GM23338 (cell line): ENCODE measurements around the gene PUDP. TPM values are rescaled to one million over a fixed set of nuclear protein-coding genes. Genes with fewer than 3 reads are reported as not detected.

ENCODE experiments used
- ATAC-seq: fragments of 200-7000 bp; cut with Tn5 transposase; 3 replicates; pipeline ENCODE4 v1.9.1; 2020
- DNase-seq: peaks from one replicate; pipeline ENCODE4 v3.0.0-alpha.2; 2015; ENCODE audit warnings: low spot score
- H2AFZ ChIP-seq: fragments of 200-600 bp; sonication (generic); 2 replicates; pipeline ENCODE4 v1.8.0; 2016; ENCODE audit warnings: antibody characterized with exemption, mild to moderate bottlenecking, moderate library complexity
- H3F3A ChIP-seq: fragments of 200-600 bp; sonication (generic); replicated peaks from 2 replicates; pipeline ENCODE4 v1.8.0; 2017; ENCODE audit warnings: antibody characterized with exemption, mixed run types, low read depth
- H3K27ac ChIP-seq: fragments of 200-600 bp; sonication (generic); 2 replicates; pipeline ENCODE4 v1.6.1; 2016; ENCODE audit warnings: low read depth
- H3K27me3 ChIP-seq: fragments of 200-600 bp; sonication (generic); 2 replicates; pipeline ENCODE4 v1.8.0; 2016; ENCODE audit warnings: mild to moderate bottlenecking, mixed run types, moderate library complexity; ENCODE audit not compliant: insufficient read depth
- H3K36me3 ChIP-seq: fragments of 200-600 bp; sonication (generic); 2 replicates; pipeline ENCODE4 v1.8.0; 2016; ENCODE audit warnings: mild to moderate bottlenecking; ENCODE audit not compliant: insufficient read depth
- H3K4me1 ChIP-seq: fragments of 200-600 bp; sonication (generic); 2 replicates; pipeline ENCODE4 v1.8.0; 2016; ENCODE audit warnings: mild to moderate bottlenecking, moderate library complexity; ENCODE audit not compliant: insufficient read depth
- H3K4me2 ChIP-seq: fragments of 200-600 bp; sonication (generic); 2 replicates; pipeline ENCODE4 v1.7.1; 2017; ENCODE audit warnings: mixed run types
- H3K4me3 ChIP-seq: fragments of 200-600 bp; sonication (generic); 2 replicates; pipeline ENCODE4 v1.6.1; 2016; ENCODE audit warnings: mixed run types
- H3K79me2 ChIP-seq: fragments of 200-600 bp; sonication (generic); replicated peaks from 2 replicates; pipeline ENCODE4 v1.8.0; 2017; ENCODE audit warnings: mild to moderate bottlenecking; ENCODE audit not compliant: insufficient read depth
- H3K9me2 ChIP-seq: fragments of 200-600 bp; sonication (generic); 2 replicates; pipeline ENCODE4 v1.8.0; 2017; ENCODE audit not compliant: insufficient read depth
- H4K20me1 ChIP-seq: fragments of 200-600 bp; sonication (generic); replicated peaks from 2 replicates; pipeline ENCODE4 v1.8.0; 2017; ENCODE audit warnings: mild to moderate bottlenecking; ENCODE audit not compliant: insufficient read depth
- H3K27ac Mint-ChIP-seq: 2 replicates; pipeline ENCODE4 v1.8.0; 2020; ENCODE audit warnings: inconsistent platforms, mild to moderate bottlenecking, moderate library complexity, mixed read lengths
- H3K27me3 Mint-ChIP-seq: 3 replicates; pipeline ENCODE4 v1.8.0; 2022; ENCODE audit warnings: low read depth, mild to moderate bottlenecking, moderate library complexity, mixed read lengths, inconsistent platforms; ENCODE audit not compliant: insufficient read depth, poor library complexity
- H3K36me3 Mint-ChIP-seq: 3 replicates; pipeline ENCODE4 v1.8.0; 2021; ENCODE audit warnings: low read depth, mild to moderate bottlenecking, inconsistent platforms, moderate library complexity, mixed read lengths
- H3K4me1 Mint-ChIP-seq: 3 replicates; pipeline ENCODE4 v1.8.0; 2020; ENCODE audit warnings: mild to moderate bottlenecking, inconsistent platforms, mixed read lengths
- H3K4me3 Mint-ChIP-seq: 3 replicates; pipeline ENCODE4 v1.8.0; 2021; ENCODE audit warnings: moderate library complexity, mild to moderate bottlenecking, inconsistent platforms, mixed read lengths
- H3K9me3 Mint-ChIP-seq: 3 replicates; pipeline ENCODE4 v1.8.0; 2020; ENCODE audit warnings: moderate library complexity, mild to moderate bottlenecking, inconsistent platforms, mixed read lengths
- CREB1 ChIP-seq: fragments of 250-450 bp; sonication (Bioruptor Pico); IDR thresholded peaks from 2 replicates; pipeline ENCODE4 v1.5.0; 2020; ENCODE audit warnings: low read depth, mild to moderate bottlenecking, moderate library complexity
- EZH2 ChIP-seq: fragments of 200-600 bp; sonication (generic); IDR thresholded peaks from one replicate; pipeline ENCODE4 v1.8.0; 2017; ENCODE audit warnings: antibody characterized with exemption, mild to moderate bottlenecking, low read depth; ENCODE audit not compliant: unreplicated experiment
- EZH2phosphoT487 ChIP-seq: fragments of 200-600 bp; sonication (generic); IDR thresholded peaks from one replicate; pipeline ENCODE4 v1.8.1; 2018; ENCODE audit warnings: antibody characterized with exemption; ENCODE audit not compliant: unreplicated experiment
- JUNB ChIP-seq: IDR thresholded peaks from one replicate; pipeline ENCODE4 v1.6.1; 2016; ENCODE audit warnings: antibody characterized with exemption; ENCODE audit not compliant: unreplicated experiment
- NANOG ChIP-seq: IDR thresholded peaks from 2 replicates; pipeline ENCODE4 v1.6.1; 2016; ENCODE audit warnings: antibody characterized with exemption, borderline replicate concordance
- STAT1 ChIP-seq: IDR thresholded peaks from one replicate; pipeline ENCODE4 v1.6.1; 2016; ENCODE audit warnings: antibody characterized with exemption; ENCODE audit not compliant: unreplicated experiment
- ZNF114 ChIP-seq: fragments of 250-450 bp; sonication (Bioruptor Pico); IDR thresholded peaks from 2 replicates; pipeline ENCODE4 v1.5.0; 2020; ENCODE audit warnings: mild to moderate bottlenecking, moderate library complexity
- ZNF331 ChIP-seq: fragments of 250-450 bp; sonication (Bioruptor Pico); IDR thresholded peaks from 2 replicates; pipeline ENCODE4 v1.5.0; 2020; ENCODE audit warnings: low read depth, mild to moderate bottlenecking, moderate library complexity
- polyA plus RNA-seq: library from polyadenylated mRNA; unstranded; fragments of >200 nt; fragmentation: Nextera tagmentation; extraction: Ambion mirVana; gene quantifications from 2 replicates; pipeline ENCODE4 v1.2.1, GENCODE V29; 2016
- total RNA-seq: library from RNA; depleted of rRNA; stranded (reverse); fragments of >200 nt; shearing (Covaris generic); gene quantifications from 2 replicates; pipeline ENCODE4 v1.2.3, GENCODE V29; 2014
- TF ChIP-seq, protein P1 (sequence below): IDR thresholded peaks from 2 replicates; pipeline ENCODE4 v1.6.1; 2016; ENCODE audit warnings: antibody characterized with exemption
- TF ChIP-seq, protein P2 (sequence below), 2 experiments: fragments of 200-600 bp in 1 of 2; sonication (generic) in 1 of 2; conservative IDR thresholded peaks; 2 replicates each; pipeline versions ENCODE4 v1.5.1 to v1.6.1; 2016 to 2017; ENCODE audit warnings: antibody characterized with exemption in 2 of 2, low read depth in 2 of 2, mild to moderate bottlenecking in 2 of 2, moderate library complexity in 1 of 2
- TF ChIP-seq, protein P3 (sequence below): IDR thresholded peaks from one replicate; pipeline ENCODE4 v1.6.1; 2018; ENCODE audit warnings: antibody characterized with exemption; ENCODE audit not compliant: unreplicated experiment

PUDP gene
- total and polyA plus RNA-seq, 2 experiments from 2014 or later: 17.2 to 22.4 TPM

DNA sequence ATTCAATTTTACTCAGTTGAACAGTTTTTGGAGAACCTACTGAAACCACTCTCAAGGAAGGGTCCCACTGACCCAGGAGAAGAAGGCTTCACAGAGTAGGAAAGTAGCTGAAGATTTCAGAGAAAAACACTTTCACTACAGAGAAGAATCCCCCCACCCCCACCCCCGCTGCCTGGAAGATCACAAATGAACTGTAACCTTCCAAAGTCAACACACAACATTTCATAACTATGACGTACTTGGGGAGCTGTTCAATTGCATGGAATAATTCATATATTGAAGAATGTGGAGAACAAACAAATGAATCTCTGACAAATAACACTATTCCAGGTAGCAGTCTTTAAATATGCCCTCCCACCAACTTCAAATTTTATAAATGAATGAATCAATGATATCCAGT, 86.5 kb downstream of the PUDP start:
- H3K4me1 ChIP-seq: no peaks in the 10 kb centered on the region
- H3K79me2 ChIP-seq: no peaks in the 10 kb centered on the region
- no peak overlapping the region for H3K4me2 ChIP-seq
- H4K20me1 ChIP-seq: no peaks in the 10 kb centered on the region
- no peaks in the 10 kb centered on the region for H3K27me3 ChIP-seq
- no peaks in the 10 kb centered on the region for H3K4me1 Mint-ChIP-seq
- H2AFZ ChIP-seq: no peak overlapping the region
- DNase-seq (no peak), ATAC-seq (no peak)
- H3K36me3 Mint-ChIP-seq: peaks cover 18% of the 10 kb centered on the region; the same call in 2 of the 3 replicates
- peaks cover under 1% of the 10 kb centered on the region; the same call in 2 of the 3 replicates for H3K9me3 Mint-ChIP-seq
- H3K27me3 Mint-ChIP-seq: peaks cover 4% of the 10 kb centered on the region
- H3K4me3 Mint-ChIP-seq: no peak overlapping the region
- H3K27ac Mint-ChIP-seq: no peak overlapping the region
- TF ChIP-seq ZNF114 (no peak), EZH2 (no peak), CREB1 (CRISPR knock-in tag) (no peak), NANOG (no peak), STAT1 (no peak), ZNF331 (CRISPR knock-in tag) (no peak), JUNB (no peak)
- TF ChIP-seq, protein P1, sequence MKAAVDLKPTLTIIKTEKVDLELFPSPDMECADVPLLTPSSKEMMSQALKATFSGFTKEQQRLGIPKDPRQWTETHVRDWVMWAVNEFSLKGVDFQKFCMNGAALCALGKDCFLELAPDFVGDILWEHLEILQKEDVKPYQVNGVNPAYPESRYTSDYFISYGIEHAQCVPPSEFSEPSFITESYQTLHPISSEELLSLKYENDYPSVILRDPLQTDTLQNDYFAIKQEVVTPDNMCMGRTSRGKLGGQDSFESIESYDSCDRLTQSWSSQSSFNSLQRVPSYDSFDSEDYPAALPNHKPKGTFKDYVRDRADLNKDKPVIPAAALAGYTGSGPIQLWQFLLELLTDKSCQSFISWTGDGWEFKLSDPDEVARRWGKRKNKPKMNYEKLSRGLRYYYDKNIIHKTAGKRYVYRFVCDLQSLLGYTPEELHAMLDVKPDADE: no peak
- TF ChIP-seq, protein P2, sequence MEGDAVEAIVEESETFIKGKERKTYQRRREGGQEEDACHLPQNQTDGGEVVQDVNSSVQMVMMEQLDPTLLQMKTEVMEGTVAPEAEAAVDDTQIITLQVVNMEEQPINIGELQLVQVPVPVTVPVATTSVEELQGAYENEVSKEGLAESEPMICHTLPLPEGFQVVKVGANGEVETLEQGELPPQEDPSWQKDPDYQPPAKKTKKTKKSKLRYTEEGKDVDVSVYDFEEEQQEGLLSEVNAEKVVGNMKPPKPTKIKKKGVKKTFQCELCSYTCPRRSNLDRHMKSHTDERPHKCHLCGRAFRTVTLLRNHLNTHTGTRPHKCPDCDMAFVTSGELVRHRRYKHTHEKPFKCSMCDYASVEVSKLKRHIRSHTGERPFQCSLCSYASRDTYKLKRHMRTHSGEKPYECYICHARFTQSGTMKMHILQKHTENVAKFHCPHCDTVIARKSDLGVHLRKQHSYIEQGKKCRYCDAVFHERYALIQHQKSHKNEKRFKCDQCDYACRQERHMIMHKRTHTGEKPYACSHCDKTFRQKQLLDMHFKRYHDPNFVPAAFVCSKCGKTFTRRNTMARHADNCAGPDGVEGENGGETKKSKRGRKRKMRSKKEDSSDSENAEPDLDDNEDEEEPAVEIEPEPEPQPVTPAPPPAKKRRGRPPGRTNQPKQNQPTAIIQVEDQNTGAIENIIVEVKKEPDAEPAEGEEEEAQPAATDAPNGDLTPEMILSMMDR (conservative IDR thresholded peaks at IDR 0.05; ENCODE audit: low read depth in 2 of 2): no peak
- TF ChIP-seq, protein P3, sequence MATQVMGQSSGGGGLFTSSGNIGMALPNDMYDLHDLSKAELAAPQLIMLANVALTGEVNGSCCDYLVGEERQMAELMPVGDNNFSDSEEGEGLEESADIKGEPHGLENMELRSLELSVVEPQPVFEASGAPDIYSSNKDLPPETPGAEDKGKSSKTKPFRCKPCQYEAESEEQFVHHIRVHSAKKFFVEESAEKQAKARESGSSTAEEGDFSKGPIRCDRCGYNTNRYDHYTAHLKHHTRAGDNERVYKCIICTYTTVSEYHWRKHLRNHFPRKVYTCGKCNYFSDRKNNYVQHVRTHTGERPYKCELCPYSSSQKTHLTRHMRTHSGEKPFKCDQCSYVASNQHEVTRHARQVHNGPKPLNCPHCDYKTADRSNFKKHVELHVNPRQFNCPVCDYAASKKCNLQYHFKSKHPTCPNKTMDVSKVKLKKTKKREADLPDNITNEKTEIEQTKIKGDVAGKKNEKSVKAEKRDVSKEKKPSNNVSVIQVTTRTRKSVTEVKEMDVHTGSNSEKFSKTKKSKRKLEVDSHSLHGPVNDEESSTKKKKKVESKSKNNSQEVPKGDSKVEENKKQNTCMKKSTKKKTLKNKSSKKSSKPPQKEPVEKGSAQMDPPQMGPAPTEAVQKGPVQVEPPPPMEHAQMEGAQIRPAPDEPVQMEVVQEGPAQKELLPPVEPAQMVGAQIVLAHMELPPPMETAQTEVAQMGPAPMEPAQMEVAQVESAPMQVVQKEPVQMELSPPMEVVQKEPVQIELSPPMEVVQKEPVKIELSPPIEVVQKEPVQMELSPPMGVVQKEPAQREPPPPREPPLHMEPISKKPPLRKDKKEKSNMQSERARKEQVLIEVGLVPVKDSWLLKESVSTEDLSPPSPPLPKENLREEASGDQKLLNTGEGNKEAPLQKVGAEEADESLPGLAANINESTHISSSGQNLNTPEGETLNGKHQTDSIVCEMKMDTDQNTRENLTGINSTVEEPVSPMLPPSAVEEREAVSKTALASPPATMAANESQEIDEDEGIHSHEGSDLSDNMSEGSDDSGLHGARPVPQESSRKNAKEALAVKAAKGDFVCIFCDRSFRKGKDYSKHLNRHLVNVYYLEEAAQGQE: no peak
- H3K4me3 ChIP-seq: no peak overlapping the region
- H3F3A ChIP-seq: no peaks in the 10 kb centered on the region
- H3K9me2 ChIP-seq: no peaks in the 10 kb centered on the region
- no peak overlapping the region for H3K27ac ChIP-seq
- no peaks in the 10 kb centered on the region for H3K36me3 ChIP-seq

DNA sequence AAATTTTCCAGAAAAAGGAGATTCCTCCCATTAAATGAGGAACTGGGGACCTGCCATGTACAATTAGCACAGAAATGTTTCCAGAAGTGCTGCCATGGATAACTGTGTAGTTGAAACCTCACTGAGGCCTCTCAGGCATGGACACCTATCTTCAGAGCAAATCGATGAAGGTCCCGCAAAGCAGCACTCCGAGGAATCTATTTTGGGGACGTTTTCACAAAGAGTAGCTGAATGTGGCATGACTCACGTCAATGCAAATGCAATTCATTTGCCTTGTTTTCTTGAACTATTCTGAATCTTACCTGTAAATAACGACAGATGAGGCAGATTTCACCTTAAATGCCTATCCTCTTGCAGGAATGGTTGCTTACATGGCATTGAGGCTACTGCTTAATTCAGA, 87.5 kb downstream of the PUDP start:
- Mint-ChIP-seq H3K27me3 (peaks cover 4% of the 10 kb centered on the region), H3K36me3 (peaks cover 11% of the 10 kb centered on the region; the same call in 2 of the 3 replicates), H3K4me3 (no peak overlapping the region), H3K4me1 (no peaks in the 10 kb centered on the region), H3K27ac (no peak overlapping the region), H3K9me3 (no peaks in the 10 kb centered on the region; the same call in 2 of the 3 replicates)
- Histone ChIP-seq H3K27ac (no peak overlapping the region), H4K20me1 (no peaks in the 10 kb centered on the region), H2AFZ (no peak overlapping the region), H3K27me3 (no peaks in the 10 kb centered on the region), H3K79me2 (no peaks in the 10 kb centered on the region), H3K4me3 (no peak overlapping the region), H3K9me2 (no peaks in the 10 kb centered on the region), H3K4me1 (no peaks in the 10 kb centered on the region), H3F3A (no peaks in the 10 kb centered on the region), H3K36me3 (no peaks in the 10 kb centered on the region), H3K4me2 (no peak overlapping the region)
- no peak for DNase-seq
- ATAC-seq: no peak
- TF ChIP-seq, protein P3: no peak
- TF ChIP-seq, protein P2 (conservative IDR thresholded peaks at IDR 0.05; ENCODE audit: low read depth in 2 of 2): no peak
- no peak for TF ChIP-seq ZNF114
- no peak for TF ChIP-seq EZH2phosphoT487
- TF ChIP-seq, protein P1: no peak
